K562 (cell line): ENCODE data around the gene COX14. TPM values are rescaled to one million over a fixed set of nuclear protein-coding genes. Genes with fewer than 3 reads are reported as not detected.

Source experiments
- AFF1 ChIP-seq, 2 experiments: fragments of 450-650 bp; IDR thresholded peaks; 2 replicates each; pipeline ENCODE4 v1.6.1; 2018; ENCODE audit warnings: mild to moderate bottlenecking in 2 of 2, low read depth in 1 of 2; ENCODE audit not compliant: partially characterized antibody in 2 of 2
- ARID1B ChIP-seq: fragments of 450-650 bp; IDR thresholded peaks from 2 replicates; pipeline ENCODE4 v1.6.1; 2016; ENCODE audit warnings: antibody characterized with exemption, mild to moderate bottlenecking, inconsistent platforms
- BACH1 ChIP-seq: fragments of 200-800 bp; sonication (Bioruptor generic); IDR thresholded peaks from 2 replicates; pipeline ENCODE4 v1.6.1; 2016; ENCODE audit warnings: missing genetic modification characterization, missing compliant biosample characterization
- SP1 ChIP-seq: sonication (generic); formaldehyde crosslinking; IDR thresholded peaks from 2 replicates; pipeline ENCODE4 v1.8.1; 2022; ENCODE audit warnings: mild to moderate bottlenecking, missing genetic modification reagents
- polyA plus RNA-seq, 8 experiments: library from polyadenylated mRNA; depleted of rRNA in 4 of 8; stranded (reverse) in 5 of 8; unstranded in 3 of 8; fragments of >200 nt; fragmentation: Nextera tagmentation in 2 of 8; fragmentation: Illumina TruSeq in 1 of 8; extraction: Ambion mirVana in 2 of 8; extraction: Trizol in 1 of 8; gene quantifications; 2 replicates each; pipeline versions ENCODE4 v1.2.1 to v1.2.3, GENCODE V29; 2011 to 2014; ENCODE audit warnings: inconsistent platforms in 1 of 8, missing spikeins in 1 of 8
- total RNA-seq, 7 experiments: library from RNA; depleted of rRNA in 6 of 7; stranded (reverse); fragments of >200 nt in 6 of 7; fragmentation: Illumina TruSeq in 2 of 7; extraction: Trizol in 2 of 7; gene quantifications; 2 replicates each; pipeline versions ENCODE4 v1.2.1 to v1.2.3, GENCODE V29; 2011 to 2021; ENCODE audit warnings: low replicate concordance in 1 of 7
- TF ChIP-seq, protein P1 (sequence below): fragments of 250-450 bp; sonication (Bioruptor Pico); IDR thresholded peaks from 2 replicates; pipeline ENCODE4 v1.4.0; 2020
- TF ChIP-seq, protein P2 (sequence below): sonication (generic); formaldehyde crosslinking; IDR thresholded peaks from 2 replicates; pipeline ENCODE4 v1.8.1; 2022; ENCODE audit warnings: missing genetic modification reagents

Gene COX14
- total and polyA plus RNA-seq, 9 of the 15 experiments (the other 6 are each of a cell fraction or from before 2014, with no cell fraction given) = 44.4 to 269 (median 53.4) TPM

DNA sequence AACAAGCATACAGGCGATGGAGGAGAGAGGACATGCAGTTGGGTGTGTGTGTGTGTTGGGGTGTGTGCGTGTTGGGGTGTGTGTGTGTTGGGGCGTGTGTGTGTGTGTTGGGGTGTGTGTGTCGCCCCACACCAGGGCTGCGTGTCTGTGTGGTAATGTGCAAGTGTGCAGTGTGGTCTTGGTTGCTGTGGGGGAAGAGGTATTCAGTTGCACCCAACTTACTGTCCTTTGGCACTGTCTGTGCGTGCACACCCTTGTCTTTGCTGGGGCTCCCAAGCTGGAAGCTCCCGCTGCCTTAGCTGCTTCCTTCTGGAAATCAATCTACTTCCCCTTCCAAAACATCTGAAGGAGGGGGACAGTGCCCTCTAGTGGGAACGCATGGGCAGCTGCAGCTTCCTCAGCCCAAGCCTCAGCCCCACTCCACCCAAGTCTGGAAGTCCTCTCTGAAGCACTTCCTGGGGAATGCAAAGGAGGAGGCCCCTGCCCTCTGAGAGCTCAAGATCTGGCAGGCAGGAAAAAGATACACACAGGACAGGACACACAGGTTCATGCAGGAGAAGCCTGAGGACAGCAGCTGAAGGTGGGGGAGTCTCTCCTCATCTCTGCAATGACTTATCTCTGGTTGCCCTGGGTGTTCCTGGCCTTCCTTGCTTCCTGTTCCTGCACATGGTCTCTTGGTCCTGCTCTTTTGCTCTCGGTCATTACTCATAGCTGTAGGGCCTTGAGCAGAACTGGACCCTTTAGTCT is 41.5 kb upstream of the COX14 start (continued):
- peak in 1 of 2 experiments; percentile 10 for TF ChIP-seq AFF1 (IDR thresholded peaks at IDR 0.05; ENCODE audit: low read depth in 1 of 2, partially characterized antibody in 2 of 2)
- TF ChIP-seq BACH1 (tag) = no peak
- peak; percentile 51; the same call in 1 of the 2 replicates for TF ChIP-seq SP1 (CRISPR knock-in tag)
- TF ChIP-seq ARID1B = peak; percentile 39
- TF ChIP-seq, protein P1, sequence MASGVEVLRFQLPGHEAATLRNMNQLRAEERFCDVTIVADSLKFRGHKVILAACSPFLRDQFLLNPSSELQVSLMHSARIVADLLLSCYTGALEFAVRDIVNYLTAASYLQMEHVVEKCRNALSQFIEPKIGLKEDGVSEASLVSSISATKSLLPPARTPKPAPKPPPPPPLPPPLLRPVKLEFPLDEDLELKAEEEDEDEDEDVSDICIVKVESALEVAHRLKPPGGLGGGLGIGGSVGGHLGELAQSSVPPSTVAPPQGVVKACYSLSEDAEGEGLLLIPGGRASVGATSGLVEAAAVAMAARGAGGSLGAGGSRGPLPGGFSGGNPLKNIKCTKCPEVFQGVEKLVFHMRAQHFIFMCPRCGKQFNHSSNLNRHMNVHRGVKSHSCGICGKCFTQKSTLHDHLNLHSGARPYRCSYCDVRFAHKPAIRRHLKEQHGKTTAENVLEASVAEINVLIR (CRISPR knock-in tag) = no peak
- TF ChIP-seq, protein P2, sequence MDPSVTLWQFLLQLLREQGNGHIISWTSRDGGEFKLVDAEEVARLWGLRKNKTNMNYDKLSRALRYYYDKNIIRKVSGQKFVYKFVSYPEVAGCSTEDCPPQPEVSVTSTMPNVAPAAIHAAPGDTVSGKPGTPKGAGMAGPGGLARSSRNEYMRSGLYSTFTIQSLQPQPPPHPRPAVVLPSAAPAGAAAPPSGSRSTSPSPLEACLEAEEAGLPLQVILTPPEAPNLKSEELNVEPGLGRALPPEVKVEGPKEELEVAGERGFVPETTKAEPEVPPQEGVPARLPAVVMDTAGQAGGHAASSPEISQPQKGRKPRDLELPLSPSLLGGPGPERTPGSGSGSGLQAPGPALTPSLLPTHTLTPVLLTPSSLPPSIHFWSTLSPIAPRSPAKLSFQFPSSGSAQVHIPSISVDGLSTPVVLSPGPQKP (CRISPR knock-in tag) = no peak
